Measurements from ENCODE around the gene TNFRSF12A. TPM values are rescaled to one million over a fixed set of nuclear protein-coding genes. Genes with fewer than 3 reads are reported as not detected.

TNFRSF12A gene
- total and polyA plus RNA-seq, 2 of the 4 experiments (the other 2 are of a cell fraction): 103 to 304 TPM

DNA sequence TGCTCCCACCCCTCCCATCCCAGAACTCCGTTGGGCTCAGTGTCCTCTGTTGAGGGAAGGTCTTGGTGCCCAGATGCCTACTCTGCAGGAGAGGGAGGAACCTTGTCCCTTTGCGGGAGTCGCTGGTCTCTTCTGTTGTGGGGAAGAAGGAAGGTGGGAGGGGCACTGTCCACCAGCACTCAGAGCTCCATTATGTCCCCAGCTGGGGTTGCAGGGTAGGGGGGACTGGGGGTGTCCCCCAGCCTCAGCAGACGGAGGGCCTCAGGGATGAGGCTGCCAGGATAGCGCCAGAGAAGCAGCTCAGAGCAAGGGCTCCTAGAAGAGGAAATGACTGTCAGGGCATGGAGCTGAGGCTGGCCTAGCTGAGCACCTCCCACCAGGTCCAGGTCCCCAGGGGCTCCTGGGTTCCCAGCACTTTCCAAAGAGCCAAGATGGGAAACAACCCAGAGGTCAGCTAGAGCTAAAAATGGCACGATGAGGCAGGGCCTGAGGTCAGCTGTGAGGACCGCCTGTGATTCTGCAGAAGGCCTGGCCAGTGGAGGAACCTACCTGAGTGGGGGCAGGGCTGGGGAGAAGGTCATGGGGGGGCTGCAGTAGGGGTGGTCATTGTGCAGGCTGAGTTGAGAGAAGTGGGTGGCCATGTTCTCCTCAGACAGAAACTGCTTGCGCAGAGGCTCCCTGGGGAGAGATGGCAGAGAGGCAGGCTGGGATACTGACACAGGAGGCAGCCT lies 2.7 kb downstream of the TNFRSF12A start:
- Histone ChIP-seq H3K4me2 (ENCODE audit: low read depth, low read length) (peak overlapping the region; percentile 95), H3K4ac (ENCODE audit: low read depth, low read length) (peak overlapping the region; percentile 99), H2BK20ac (ENCODE audit: low read depth, low read length) (peak overlapping the region; percentile 53), H3K4me1 (ENCODE audit: control insufficient read depth, insufficient read depth, low read length) (peaks cover 11% of the 10 kb centered on the region), H2BK120ac (ENCODE audit: low read depth, low read length) (peak overlapping the region; percentile 93), H4K5ac (ENCODE audit: low read depth, low read length) (peak overlapping the region; percentile 90), H3K27ac (ENCODE audit: insufficient read depth, low read length) (peak overlapping the region; percentile 100), H2AFZ (replicated peaks; ENCODE audit: low read length, poor library complexity) (peak overlapping the region; percentile 16), H2BK5ac (ENCODE audit: low read depth, low read length, poor library complexity, severe bottlenecking) (peak overlapping the region; percentile 99), H3K18ac (ENCODE audit: low read depth, low read length) (peak overlapping the region; percentile 96), H3K9me3 (ENCODE audit: control insufficient read depth, insufficient read depth, low read length) (no peaks in the 10 kb centered on the region), H4K91ac (ENCODE audit: insufficient read depth, low read depth, low read length) (peak overlapping the region; percentile 99), H2BK15ac (ENCODE audit: low read depth, low read length) (peak overlapping the region; percentile 87; the same call in 2 of the 3 replicates), H3K79me1 (ENCODE audit: low read depth in 1 of 2, low read length in 2 of 2) (peaks cover 0 to 27% of the 10 kb centered on the region in 2 experiments; a peak in 2 of 4 replicates), H3K23ac (ENCODE audit: low read depth, low read length) (peak overlapping the region; percentile 99), H4K8ac (ENCODE audit: low read depth in 2 of 2, low read length in 2 of 2) (peak overlapping the region; percentile 98), H2AK5ac (ENCODE audit: low read depth, low read length) (peak overlapping the region; percentile 99), H3K9ac (ENCODE audit: low read depth, low read length) (peak overlapping the region; percentile 99), H2AK9ac (replicated peaks; ENCODE audit: low read depth, low read length, poor library complexity) (peak overlapping the region; percentile 93), H3K14ac (replicated peaks; ENCODE audit: low read depth, low read length) (peak overlapping the region; percentile 97), H3K4me3 (ENCODE audit: insufficient read depth, low read depth, low read length) (peak overlapping the region; percentile 57), H3K36me3 (ENCODE audit: control insufficient read depth, insufficient read depth, low read length) (peaks cover 22% of the 10 kb centered on the region), H4K20me1 (ENCODE audit: insufficient read depth, low read length) (peaks cover 33% of the 10 kb centered on the region), H3K9me1 (ENCODE audit: insufficient read depth, low read length) (no peaks in the 10 kb centered on the region), H3K27me3 (ENCODE audit: control insufficient read depth, insufficient read depth, low read length) (no peaks in the 10 kb centered on the region), H3K56ac (ENCODE audit: extremely low read depth, insufficient read depth, low read length) (peak overlapping the region; percentile 100)
- in situ Hi-C loops (cut with MboI; ENCODE audit: low sequenced_read_pairs): no loop called here
- ATAC-seq (ENCODE audit: low read depth): no peak
- 0% methylated on average over 1 of the region's 8 CpGs; no CpG with 5 or more reads in 1 of the 2 experiments for WGBS, 2 experiments (ENCODE audit: extremely low coverage in 2 of 2, insufficient read length in 1 of 2)
- ChIA-PET POLR2A (ENCODE audit: unreplicated experiment) (interaction anchor here (0.5 to 2.0 kb wide), 5 partner anchors 9 to 110 kb away, joined by 3 to 7 read pairs (median 3); partner anchors contain the start of gene CLDN9), CTCF (interaction anchor here (0.9 to 2.7 kb wide), 3 partner anchors 8 to 107 kb away, joined by 3 to 12 read pairs (median 6); no protein-coding TSS in a partner anchor)
- BruUV-seq (replicated peaks): no TSS peak
- peak; percentile 3; the same call in 1 of the 2 replicates for TF ChIP-seq POLR2A (IDR thresholded peaks at IDR 0.05; ENCODE audit: low read depth, low read length)
- TF ChIP-seq, protein P1, sequence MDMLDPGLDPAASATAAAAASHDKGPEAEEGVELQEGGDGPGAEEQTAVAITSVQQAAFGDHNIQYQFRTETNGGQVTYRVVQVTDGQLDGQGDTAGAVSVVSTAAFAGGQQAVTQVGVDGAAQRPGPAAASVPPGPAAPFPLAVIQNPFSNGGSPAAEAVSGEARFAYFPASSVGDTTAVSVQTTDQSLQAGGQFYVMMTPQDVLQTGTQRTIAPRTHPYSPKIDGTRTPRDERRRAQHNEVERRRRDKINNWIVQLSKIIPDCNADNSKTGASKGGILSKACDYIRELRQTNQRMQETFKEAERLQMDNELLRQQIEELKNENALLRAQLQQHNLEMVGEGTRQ (IDR thresholded peaks at IDR 0.05; ENCODE audit: low read depth, low read length): no peak
- TF ChIP-seq RAD21 (IDR thresholded peaks at IDR 0.05; ENCODE audit: low read length): no peak
- intact Hi-C loops (cut with micrococcal nuclease): loop anchor here (1.0 kb wide), 1 partner anchor 40 kb away; no protein-coding TSS in a partner anchor
- dilution Hi-C loops (cut with HindIII; ENCODE audit: low sequenced_read_pairs, unreplicated experiment): no loop called here
- peak; percentile 20 for DNase-seq

All from IMR-90 (cell line).